ENCODE measurements around the gene REXO1. TPM values are rescaled to one million over a fixed set of nuclear protein-coding genes. Genes with fewer than 3 reads are reported as not detected.

REXO1 gene, protein sequence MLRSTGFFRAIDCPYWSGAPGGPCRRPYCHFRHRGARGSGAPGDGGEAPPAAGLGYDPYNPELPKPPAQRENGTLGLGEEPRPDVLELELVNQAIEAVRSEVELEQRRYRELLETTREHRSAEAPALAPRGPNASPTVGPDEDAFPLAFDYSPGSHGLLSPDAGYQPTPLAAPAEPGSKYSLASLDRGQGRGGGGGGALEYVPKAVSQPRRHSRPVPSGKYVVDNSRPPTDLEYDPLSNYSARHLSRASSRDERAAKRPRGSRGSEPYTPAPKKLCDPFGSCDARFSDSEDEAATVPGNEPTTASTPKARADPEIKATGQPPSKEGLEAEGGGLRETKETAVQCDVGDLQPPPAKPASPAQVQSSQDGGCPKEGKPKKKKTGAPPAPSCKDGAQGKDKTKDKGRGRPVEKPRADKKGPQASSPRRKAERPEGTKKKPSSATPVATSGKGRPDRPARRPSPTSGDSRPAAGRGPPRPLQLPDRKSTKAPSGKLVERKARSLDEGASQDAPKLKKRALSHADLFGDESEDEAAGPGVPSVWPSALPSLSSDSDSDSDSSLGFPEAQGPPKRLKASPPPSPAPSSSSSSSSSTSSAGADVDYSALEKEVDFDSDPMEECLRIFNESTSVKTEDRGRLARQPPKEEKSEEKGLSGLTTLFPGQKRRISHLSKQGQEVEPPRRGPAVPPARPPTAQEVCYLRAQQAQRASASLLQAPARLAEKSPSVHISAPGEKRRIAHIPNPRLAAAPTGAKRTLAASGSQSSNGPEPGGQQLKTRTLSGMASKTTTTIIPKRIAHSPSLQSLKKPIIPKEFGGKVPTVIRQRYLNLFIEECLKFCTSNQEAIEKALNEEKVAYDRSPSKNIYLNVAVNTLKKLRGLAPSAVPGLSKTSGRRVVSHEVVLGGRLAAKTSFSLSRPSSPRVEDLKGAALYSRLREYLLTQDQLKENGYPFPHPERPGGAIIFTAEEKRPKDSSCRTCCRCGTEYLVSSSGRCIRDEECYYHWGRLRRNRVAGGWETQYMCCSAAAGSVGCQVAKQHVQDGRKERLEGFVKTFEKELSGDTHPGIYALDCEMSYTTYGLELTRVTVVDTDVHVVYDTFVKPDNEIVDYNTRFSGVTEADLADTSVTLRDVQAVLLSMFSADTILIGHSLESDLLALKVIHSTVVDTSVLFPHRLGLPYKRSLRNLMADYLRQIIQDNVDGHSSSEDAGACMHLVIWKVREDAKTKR
- 5.6 and 7.3 TPM in 2 replicates for polyA plus RNA-seq (2011; rRNA removed)
- polyA plus RNA-seq (2012; cell fraction: cytosol; rRNA removed), result 25.2 and 29.8 TPM in 2 replicates
- polyA plus RNA-seq (2012; cell fraction: nucleus; rRNA removed), result 73.2 and 590 TPM in 2 replicates
- 13.8 to 15.6 TPM (median 14.5 TPM) in 3 replicates for polyA plus RNA-seq (2017; fragmentation: RNase III; extraction: RNeasy Plus Mini Kit Qiagen cat#74134 plus additional on column Dnase treatment)
- 5.5 and 18.1 TPM in 2 replicates for polyA minus RNA-seq (2011; rRNA and poly(A)+ RNA removed)

DNA sequence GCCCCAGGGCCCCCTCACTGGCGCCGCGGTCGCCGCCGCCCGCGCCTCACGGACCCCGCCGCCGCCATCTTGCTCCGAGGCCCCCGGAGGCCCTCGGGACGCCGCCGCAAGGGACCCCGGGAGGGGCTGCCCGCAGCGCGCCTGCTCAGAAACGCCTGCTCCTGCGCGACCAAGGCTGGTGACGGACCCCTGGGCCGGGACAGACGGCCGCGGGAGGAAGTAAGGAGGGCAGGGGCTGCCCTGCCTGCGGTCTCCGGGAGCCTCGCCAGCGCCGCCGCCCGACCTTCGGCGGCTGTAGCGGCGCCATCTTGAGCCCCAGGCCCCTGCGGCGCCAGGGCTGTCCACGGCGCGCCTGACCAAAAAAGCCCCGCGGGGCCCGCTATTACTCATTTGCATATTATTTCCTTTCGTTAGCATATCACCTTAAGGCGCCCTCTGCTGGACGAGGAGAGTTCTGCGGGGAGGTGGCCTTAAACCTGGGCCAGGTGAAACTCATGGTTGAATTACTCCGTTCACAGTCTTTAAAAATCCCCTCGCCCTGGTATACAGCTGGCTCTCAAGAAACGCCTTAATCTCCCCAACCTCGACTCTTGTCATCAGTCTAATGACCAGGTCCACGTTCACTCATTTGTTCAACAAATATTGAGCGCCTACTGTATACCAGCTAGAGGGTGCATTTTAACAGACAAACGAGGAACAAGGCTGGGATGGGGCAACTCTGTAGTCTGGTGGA is at the start of gene REXO1:
Gene REXO1, minus strand, starts transcription at position 85 of the 733 bp plus-strand sequence. CDS start 125 bp downstream, outside the sequence.
- Histone ChIP-seq H3K4me2 (peak within 1 kb of the TSS; percentile 88), H3K27ac (peak within 1 kb of the TSS; percentile 99 to 100), H3K4me3 (peak within 1 kb of the TSS; percentile 91), H3K9me3 (no peaks in the 10 kb centered on the region), H3K4me1 (peaks cover 27% of the 10 kb centered on the region)
- FAIRE-seq (no peak), DNase-seq (ENCODE audit: low read depth in 1 of 2, low spot score in 1 of 2) (peak; percentile 52 to 93), ATAC-seq (peak; percentile 64 to 70)
- CTCF ChIA-PET, result interaction anchor here (0.6 to 7.4 kb wide), 6 partner anchors 9 to 575 kb away, joined by 3 to 60 read pairs (median 4); no protein-coding TSS in a partner anchor
- POLR2A ChIA-PET, result no interaction called here
- TF ChIP-seq HOXB5 (CRISPR knock-in tag; IDR thresholded peaks at IDR 0.05) (0 out of 2 replicates have a peak, but pooled peaks have one; percentile 34), FOXS1 (CRISPR knock-in tag; IDR thresholded peaks at IDR 0.05) (no peak), JUNB (IDR thresholded peaks at IDR 0.05) (no peak), TFCP2L1 (CRISPR knock-in tag; IDR thresholded peaks at IDR 0.05) (peak; percentile 91; the same call in 1 of the 2 replicates), SMC3 (IDR thresholded peaks at IDR 0.05) (peak; percentile 18; the same call in 1 of the 3 replicates), FOSL2 (IDR thresholded peaks at IDR 0.05) (no peak), FOSL2 (CRISPR knock-in tag; IDR thresholded peaks at IDR 0.05) (peak; percentile 35; the same call in 1 of the 2 replicates), RFX5 (IDR thresholded peaks at IDR 0.05) (0 out of 2 replicates have a peak, but pooled peaks have one; percentile 38), RAD21 (conservative IDR thresholded peaks at IDR 0.05 in 1 of 2, IDR thresholded peaks at IDR 0.05 in 1 of 2) (peak in 1 of 2 experiments; percentile 24; a peak in 1 of 5 replicates), POLR2A (IDR thresholded peaks at IDR 0.05; ENCODE audit: low read length) (peak; percentile 29; the same call in 1 of the 2 replicates), JUN (IDR thresholded peaks at IDR 0.05) (peak; percentile 93 to 97), PHF8 (IDR thresholded peaks at IDR 0.05; ENCODE audit: borderline replicate concordance, low read depth) (0 out of 2 replicates have a peak, but pooled peaks have one; percentile 18), HOXA7 (CRISPR knock-in tag; IDR thresholded peaks at IDR 0.05) (peak; percentile 69; the same call in 1 of the 2 replicates)
- TF ChIP-seq, protein P1, sequence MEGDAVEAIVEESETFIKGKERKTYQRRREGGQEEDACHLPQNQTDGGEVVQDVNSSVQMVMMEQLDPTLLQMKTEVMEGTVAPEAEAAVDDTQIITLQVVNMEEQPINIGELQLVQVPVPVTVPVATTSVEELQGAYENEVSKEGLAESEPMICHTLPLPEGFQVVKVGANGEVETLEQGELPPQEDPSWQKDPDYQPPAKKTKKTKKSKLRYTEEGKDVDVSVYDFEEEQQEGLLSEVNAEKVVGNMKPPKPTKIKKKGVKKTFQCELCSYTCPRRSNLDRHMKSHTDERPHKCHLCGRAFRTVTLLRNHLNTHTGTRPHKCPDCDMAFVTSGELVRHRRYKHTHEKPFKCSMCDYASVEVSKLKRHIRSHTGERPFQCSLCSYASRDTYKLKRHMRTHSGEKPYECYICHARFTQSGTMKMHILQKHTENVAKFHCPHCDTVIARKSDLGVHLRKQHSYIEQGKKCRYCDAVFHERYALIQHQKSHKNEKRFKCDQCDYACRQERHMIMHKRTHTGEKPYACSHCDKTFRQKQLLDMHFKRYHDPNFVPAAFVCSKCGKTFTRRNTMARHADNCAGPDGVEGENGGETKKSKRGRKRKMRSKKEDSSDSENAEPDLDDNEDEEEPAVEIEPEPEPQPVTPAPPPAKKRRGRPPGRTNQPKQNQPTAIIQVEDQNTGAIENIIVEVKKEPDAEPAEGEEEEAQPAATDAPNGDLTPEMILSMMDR (IDR thresholded peaks at IDR 0.05), result peak; percentile 69
- TF ChIP-seq, protein P2, sequence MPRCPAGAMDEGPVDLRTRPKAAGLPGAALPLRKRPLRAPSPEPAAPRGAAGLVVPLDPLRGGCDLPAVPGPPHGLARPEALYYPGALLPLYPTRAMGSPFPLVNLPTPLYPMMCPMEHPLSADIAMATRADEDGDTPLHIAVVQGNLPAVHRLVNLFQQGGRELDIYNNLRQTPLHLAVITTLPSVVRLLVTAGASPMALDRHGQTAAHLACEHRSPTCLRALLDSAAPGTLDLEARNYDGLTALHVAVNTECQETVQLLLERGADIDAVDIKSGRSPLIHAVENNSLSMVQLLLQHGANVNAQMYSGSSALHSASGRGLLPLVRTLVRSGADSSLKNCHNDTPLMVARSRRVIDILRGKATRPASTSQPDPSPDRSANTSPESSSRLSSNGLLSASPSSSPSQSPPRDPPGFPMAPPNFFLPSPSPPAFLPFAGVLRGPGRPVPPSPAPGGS (IDR thresholded peaks at IDR 0.05), result no peak
- TF ChIP-seq, protein P3, sequence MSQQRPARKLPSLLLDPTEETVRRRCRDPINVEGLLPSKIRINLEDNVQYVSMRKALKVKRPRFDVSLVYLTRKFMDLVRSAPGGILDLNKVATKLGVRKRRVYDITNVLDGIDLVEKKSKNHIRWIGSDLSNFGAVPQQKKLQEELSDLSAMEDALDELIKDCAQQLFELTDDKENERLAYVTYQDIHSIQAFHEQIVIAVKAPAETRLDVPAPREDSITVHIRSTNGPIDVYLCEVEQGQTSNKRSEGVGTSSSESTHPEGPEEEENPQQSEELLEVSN (IDR thresholded peaks at IDR 0.05; ENCODE audit: borderline replicate concordance, low read depth), result no peak
- TF ChIP-seq, protein P4, sequence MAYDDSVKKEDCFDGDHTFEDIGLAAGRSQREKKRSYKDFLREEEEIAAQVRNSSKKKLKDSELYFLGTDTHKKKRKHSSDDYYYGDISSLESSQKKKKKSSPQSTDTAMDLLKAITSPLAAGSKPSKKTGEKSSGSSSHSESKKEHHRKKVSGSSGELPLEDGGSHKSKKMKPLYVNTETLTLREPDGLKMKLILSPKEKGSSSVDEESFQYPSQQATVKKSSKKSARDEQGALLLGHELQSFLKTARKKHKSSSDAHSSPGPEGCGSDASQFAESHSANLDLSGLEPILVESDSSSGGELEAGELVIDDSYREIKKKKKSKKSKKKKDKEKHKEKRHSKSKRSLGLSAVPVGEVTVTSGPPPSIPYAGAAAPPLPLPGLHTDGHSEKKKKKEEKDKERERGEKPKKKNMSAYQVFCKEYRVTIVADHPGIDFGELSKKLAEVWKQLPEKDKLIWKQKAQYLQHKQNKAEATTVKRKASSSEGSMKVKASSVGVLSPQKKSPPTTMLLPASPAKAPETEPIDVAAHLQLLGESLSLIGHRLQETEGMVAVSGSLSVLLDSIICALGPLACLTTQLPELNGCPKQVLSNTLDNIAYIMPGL (CRISPR knock-in tag; IDR thresholded peaks at IDR 0.05; ENCODE audit: borderline replicate concordance), result 0 out of 2 replicates have a peak, but pooled peaks have one; percentile 57
- TF ChIP-seq, protein P5, sequence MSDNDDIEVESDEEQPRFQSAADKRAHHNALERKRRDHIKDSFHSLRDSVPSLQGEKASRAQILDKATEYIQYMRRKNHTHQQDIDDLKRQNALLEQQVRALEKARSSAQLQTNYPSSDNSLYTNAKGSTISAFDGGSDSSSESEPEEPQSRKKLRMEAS (IDR thresholded peaks at IDR 0.05), result no peak
- 5% methylated on average over 26 of the region's 60 CpGs for WGBS (ENCODE audit: missing lambda C conversion rate)

Measured in A549 (cell line).